T follicular helper cell (primary cell): Measurements from ENCODE around the gene STK17A.

ENCODE experiments used
- DNase-seq: peaks from one replicate; pipeline ENCODE4 v3.0.0-alpha.2; 2020; ENCODE audit warnings: low read depth
- total RNA-seq, 2 experiments: gene quantifications; one replicate each; lab custom pipeline; 2026; lab: John Stamatoyannopoulos, UW

The STK17A gene
- total RNA-seq, result 131 to 240 reads per million in 2 experiments

- DNase-seq, result peak; percentile 91
Measured at GRCh38 chr7:43582503-43583423, at the start of gene STK17A. STK17A (plus strand) TSS chr7:43583108; CDS start chr7:43583244, 136 bp downstream.

DNA sequence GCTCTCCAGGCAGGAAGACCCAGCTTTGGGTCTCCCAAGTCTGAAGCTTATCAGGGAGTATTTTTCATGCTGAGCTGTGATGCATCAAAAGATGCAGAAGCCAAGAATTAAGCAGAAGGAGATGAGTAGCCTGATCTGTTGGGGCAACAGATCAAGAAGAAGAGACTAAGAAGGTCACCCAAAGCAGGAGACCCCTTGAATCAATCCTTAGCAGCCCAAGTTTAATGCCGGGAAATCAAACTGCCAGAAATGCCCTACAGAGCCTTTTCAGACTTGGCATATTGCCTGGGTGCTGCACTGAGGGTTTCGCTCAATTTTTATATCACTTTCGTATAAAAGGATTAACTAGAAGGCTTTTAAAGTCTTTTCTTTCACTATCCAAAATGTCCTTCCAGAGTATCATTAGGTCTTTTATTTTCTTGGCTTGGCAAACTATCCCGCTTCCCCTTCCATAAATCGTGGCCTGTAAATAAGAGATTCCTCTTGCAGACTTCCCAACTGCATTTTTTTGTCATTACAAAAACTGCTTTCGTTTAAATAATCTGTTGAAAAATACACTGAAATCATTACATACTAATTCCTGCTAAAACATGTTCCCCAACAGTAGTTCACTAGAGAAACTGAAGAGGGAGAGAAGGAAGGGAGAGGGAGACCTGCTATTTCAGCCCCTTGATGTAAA is 49.0 kb upstream of the STK17A start:
- DNase-seq, result no peak

DNA sequence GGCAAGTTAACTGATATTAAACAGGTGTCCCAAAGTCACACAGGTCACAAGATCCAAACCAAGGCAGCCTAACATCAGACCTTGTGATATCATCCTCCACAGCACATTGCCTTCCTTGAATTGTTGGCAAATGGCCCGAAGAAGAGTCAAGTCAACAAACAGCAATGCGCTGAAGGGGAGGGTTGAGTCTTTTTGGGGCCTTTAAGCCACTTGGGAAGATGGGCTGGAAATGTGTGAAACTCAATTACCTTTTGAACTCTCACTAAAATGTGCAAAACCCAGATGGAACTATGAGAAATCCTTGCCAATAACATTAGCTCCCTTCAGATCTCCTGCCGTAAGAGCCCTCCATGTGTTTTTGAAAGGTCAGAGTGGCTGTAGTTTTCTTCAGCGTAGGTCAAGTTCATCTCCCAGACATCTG is 47.9 kb upstream of the STK17A start:
- DNase-seq, result no peak

- no peak for DNase-seq
Measured at GRCh38 chr7:43535810-43536585, 46.9 kb upstream of the STK17A start.

GRCh38 chr7:43536773-43537172 is 46.1 kb upstream of the STK17A start:
- DNase-seq, result no peak

GRCh38 chr7:43537765-43538403 is 45.0 kb upstream of the STK17A start:
- no peak for DNase-seq

DNA sequence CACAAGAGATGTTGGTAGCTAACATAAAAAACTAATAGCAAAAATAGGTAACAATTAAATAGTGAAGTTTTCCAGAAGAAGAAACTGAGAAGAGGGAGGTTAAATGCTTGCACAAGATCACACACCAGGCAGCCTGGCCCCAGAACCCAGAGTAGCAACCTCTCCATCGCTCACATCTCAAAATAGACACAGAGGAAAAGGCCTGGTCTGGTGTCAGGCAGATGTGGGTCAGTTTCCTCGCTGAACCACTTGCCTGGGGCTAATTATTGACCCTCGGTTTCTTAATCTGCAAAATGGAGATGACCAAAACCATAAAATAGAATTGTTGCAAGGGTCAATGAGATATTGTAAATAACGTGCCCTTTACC is 44.5 kb upstream of the STK17A start:
- no peak for DNase-seq

GRCh38 chr7:43540471-43540870 is 42.4 kb upstream of the STK17A start:
- no peak for DNase-seq

DNA sequence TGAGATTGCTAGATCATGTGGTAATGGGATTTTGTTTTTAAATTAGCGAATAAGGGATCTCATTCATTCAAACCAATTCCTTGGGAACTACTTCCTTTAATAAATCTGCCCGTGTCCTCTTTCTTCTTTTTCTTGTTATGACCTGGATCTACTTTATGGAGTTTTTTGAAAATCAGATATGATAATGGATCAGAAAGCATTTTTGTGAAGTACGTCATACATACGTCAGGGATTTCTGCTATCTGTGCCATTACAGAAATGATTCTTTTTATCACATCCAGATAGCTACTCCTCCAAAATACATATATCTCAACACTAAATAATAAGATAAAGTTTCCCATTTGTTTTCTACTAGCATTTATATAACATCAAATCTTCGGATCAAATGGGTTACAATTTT is 40.2 kb upstream of the STK17A start:
- no peak for DNase-seq

DNA sequence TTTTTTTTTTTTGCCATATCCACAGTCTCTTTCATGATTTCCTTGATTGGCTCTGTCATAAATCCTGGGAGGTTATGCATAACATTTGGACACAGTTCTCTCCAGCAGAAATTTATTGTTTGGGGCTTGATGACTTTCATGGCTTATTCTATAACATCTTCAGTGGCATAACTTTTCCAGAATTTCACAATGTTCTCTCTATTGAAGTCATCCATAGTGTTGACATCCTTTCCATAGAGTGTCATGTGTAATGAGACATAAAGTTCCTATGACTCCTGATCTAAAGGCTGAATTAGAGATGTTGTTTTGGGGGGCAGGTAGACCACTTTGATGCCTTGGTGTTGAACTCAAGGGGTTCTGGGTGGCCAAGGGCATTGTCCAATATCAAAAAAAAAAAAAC is 36.7 kb upstream of the STK17A start:
- DNase-seq, result no peak

DNA sequence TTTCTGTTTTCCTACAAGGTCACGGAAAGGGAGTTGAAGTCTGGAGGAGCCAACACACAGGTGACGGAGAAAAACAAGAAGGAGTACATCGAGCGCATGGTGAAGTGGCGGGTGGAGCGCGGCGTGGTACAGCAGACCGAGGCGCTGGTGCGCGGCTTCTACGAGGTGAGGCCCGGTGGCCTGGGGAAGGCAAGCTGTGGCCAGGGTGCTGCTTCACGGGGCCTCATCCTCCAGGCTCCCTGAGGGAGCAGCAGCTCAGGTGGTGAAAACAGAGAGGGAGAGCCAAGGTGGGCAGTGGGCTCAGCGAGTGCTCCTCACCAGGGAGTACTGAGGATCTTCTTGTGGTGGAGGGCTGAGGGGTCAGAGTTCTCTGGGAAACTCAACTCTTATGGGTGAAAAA is 32.5 kb upstream of the STK17A start:
- no peak for DNase-seq

DNA sequence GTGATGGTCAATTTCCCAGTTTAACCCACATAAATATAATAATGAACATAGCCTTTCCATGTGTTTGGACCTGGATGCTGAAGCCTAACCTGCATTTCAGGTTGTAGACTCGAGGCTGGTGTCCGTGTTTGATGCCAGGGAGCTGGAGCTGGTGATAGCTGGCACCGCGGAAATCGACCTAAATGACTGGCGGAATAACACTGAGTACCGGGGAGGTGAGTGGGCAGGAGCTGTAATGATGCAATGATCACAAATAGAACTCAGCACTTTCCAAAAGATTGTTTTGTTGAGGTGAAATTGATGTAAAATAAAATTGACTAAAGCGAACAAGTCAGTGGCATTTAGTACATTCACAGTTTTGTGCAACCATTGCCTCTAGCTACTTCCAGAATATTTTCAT is 30.8 kb upstream of the STK17A start:
- DNase-seq, result no peak

GRCh38 chr7:43553999-43554398 is 28.9 kb upstream of the STK17A start:
- DNase-seq, result no peak

DNA sequence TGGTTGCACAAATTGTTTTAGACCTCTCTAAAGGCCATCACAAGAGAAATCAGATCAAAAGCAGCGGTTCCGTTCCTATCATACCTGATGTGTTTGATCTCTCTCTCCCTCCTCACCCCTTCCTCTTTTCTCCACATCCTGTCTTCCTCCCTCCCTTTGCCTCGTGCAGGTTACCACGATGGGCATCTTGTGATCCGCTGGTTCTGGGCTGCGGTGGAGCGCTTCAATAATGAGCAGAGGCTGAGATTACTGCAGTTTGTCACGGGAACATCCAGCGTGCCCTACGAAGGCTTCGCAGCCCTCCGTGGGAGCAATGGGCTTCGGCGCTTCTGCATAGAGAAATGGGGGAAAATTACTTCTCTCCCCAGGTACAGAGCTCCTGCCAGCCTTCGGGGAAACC is 28.5 kb upstream of the STK17A start:
- DNase-seq, result no peak

GRCh38 chr7:43557831-43558495 is 24.9 kb upstream of the STK17A start:
- no peak for DNase-seq

DNA sequence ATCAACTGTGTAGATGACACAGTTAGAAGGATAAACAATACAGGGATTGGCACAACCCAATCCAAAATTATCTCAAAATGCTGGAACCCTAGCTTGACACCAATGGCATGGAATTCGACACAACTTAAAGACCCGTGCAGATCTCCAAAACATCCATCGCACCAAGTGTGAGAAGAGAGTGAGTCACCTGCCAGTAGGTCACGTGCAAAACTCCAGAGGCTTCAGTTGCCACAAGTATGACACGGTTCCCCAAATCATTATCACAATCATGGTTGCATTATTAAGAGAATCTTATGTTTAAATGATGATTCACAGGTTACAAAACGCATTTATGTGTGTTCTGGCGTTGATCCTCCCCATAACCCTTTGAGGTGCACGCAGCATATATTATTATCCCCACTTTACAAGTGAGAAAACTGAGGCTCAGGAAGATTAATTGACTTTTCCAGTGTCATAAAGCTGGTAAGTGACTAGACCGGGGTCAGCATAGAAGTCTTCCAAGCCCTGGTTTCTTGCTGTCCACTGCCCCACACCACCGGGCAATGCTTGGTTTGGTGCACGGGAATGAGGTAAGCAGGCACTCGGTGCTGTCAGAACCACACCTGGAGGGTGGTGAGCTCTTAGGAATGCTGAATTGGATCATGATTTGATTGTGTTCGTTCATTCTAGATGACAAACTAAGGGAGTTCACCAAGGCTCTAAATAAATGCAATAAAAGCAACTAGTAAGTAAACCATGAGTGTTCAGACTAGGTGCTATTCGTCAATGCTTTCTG is 23.6 kb upstream of the STK17A start:
- DNase-seq, result no peak

- no peak for DNase-seq
Measured at GRCh38 chr7:43559946-43560335, 23.0 kb upstream of the STK17A start.

DNA sequence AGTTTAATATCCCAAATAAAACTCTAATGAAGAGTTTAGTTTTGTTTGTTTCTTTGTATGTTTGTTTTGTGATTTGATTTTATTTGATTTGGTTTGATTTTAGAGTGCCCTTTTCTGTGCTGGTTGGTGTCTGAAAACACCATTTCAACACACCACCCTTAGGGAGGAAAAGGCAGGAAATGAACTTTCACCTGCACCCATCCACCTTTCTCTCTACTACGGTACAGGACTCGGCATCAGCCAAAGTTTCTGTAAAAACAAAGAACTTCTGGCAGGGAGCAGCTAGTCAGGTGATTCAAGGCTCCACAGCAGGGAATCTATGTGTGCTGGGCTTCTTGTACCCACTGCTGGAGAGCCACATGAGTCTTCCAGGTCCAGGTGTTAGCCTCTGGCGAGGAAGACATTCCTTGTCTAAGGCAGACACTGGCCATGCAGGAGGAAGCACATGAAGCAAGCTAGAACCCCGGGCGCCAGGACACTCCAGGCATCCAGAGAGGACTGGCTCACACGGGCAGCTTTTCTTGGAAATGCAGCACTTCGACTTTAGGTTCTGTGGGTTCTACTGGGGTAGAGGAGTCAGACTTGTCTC is 22.1 kb upstream of the STK17A start:
- no peak for DNase-seq

GRCh38 chr7:43562383-43562782 is 20.5 kb upstream of the STK17A start:
- no peak for DNase-seq

GRCh38 chr7:43565786-43566185 is 17.1 kb upstream of the STK17A start:
- no peak for DNase-seq
